Measurements from ENCODE around the gene RAX.

DNA sequence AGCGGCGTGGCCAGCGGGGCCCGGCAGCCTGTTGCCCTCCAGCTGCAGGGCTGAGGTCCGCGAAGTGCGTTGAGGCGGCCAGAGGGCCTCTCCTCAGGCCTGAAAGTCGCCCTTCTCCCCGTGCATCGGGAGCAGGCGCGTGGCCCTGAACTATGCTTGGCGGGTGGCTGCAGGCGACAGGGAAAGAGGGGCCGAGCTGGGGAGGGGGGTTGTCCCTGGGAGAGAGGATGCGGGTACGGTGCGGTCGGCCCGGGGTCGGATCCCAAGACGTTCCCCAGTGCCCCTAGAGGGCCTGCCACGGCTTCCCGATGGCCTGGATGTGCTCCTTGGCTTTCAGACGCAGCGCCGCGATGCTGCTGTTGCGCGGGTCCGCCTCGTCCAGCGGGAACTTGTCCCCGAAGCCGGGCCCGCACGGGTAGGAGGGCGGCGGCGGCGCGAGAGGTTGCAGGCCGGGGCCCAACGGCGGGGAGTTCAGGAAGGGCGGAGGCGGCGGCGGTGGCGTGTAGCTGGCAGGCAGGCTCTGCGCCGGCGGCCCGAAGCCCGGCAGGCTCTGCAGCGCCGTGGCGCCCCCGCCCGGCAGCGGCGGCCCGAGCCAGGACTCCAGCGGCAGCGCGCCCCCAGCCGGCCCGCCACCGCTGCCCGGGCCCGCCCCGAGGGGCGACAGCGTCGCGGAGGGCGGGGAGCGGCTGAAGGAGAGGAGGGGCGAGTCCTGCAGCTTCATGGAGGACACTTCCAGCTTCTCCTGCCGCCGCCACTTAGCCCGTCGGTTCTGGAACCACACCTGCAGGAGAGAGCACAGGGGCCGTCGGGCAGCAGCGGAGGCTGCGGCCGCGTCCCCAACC is 4.3 kb downstream of the RAX start:
- TF ChIP-seq, protein P1, sequence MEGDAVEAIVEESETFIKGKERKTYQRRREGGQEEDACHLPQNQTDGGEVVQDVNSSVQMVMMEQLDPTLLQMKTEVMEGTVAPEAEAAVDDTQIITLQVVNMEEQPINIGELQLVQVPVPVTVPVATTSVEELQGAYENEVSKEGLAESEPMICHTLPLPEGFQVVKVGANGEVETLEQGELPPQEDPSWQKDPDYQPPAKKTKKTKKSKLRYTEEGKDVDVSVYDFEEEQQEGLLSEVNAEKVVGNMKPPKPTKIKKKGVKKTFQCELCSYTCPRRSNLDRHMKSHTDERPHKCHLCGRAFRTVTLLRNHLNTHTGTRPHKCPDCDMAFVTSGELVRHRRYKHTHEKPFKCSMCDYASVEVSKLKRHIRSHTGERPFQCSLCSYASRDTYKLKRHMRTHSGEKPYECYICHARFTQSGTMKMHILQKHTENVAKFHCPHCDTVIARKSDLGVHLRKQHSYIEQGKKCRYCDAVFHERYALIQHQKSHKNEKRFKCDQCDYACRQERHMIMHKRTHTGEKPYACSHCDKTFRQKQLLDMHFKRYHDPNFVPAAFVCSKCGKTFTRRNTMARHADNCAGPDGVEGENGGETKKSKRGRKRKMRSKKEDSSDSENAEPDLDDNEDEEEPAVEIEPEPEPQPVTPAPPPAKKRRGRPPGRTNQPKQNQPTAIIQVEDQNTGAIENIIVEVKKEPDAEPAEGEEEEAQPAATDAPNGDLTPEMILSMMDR (IDR thresholded peaks at IDR 0.05) = peak; percentile 94
- no peak for TF ChIP-seq ZFX (IDR thresholded peaks at IDR 0.05; ENCODE audit: borderline replicate concordance)
